ENCODE measurements around the gene MYO5B.
"Not testable (repeated sequence)": the region's sequence is repeated elsewhere in the genome, so short reads cannot be mapped to it uniquely, and the experiment has no call there.

DNA sequence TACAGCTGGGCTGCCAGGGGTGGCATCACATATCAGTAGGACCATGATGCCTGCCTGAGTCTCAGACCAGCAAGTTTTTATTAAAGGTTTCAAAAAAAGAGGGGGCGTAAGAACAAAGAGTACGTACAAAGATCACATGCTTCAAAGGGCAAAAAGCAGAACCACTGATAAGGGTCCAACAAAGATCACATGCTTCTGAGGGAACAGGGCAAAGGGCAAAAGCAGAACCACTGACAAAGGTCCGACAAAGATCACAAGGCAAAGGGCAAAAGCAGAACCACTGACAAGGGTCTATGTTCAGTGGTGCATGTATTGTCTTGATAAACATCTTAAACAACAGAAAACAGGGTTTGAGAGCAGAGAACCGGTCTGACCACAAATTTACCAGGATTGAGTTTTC lies 25.3 kb upstream of the MYO5B start:
- not testable (repeated sequence) for TF ChIP-seq POLR2A (conservative IDR thresholded peaks at IDR 0.05); BRF2 (IDR thresholded peaks at IDR 0.05; ENCODE audit: borderline replicate concordance, insufficient read depth, insufficient read length); RFX5 (IDR thresholded peaks at IDR 0.05; ENCODE audit: low read depth, low read length); BRD4 (IDR thresholded peaks at IDR 0.05); HINFP (tag; conservative IDR thresholded peaks at IDR 0.05; ENCODE audit: low read depth); USF2 (CRISPR knock-in tag; IDR thresholded peaks at IDR 0.05); FIP1L1 (IDR thresholded peaks at IDR 0.05; ENCODE audit: low read depth, low read length, poor library complexity, severe bottlenecking); MAFF (IDR thresholded peaks at IDR 0.05; ENCODE audit: low read length); EZH2 (IDR thresholded peaks at IDR 0.05; ENCODE audit: borderline replicate concordance, low read depth, low read length); ZNF695 (CRISPR knock-in tag; IDR thresholded peaks at IDR 0.05); E2F6 (IDR thresholded peaks at IDR 0.05; ENCODE audit: borderline replicate concordance in 1 of 2, extremely low read depth in 1 of 2, insufficient read depth in 1 of 2, insufficient read length in 1 of 2, low read depth in 1 of 2, low read length in 1 of 2, poor library complexity in 1 of 2, severe bottlenecking in 1 of 2); ZBTB49 (CRISPR knock-in tag; IDR thresholded peaks at IDR 0.05; ENCODE audit: borderline replicate concordance); FOXM1 (IDR thresholded peaks at IDR 0.05; ENCODE audit: low read depth); FOXM1 (CRISPR knock-in tag; IDR thresholded peaks at IDR 0.05; ENCODE audit: low read depth)
- TF ChIP-seq, protein P1, sequence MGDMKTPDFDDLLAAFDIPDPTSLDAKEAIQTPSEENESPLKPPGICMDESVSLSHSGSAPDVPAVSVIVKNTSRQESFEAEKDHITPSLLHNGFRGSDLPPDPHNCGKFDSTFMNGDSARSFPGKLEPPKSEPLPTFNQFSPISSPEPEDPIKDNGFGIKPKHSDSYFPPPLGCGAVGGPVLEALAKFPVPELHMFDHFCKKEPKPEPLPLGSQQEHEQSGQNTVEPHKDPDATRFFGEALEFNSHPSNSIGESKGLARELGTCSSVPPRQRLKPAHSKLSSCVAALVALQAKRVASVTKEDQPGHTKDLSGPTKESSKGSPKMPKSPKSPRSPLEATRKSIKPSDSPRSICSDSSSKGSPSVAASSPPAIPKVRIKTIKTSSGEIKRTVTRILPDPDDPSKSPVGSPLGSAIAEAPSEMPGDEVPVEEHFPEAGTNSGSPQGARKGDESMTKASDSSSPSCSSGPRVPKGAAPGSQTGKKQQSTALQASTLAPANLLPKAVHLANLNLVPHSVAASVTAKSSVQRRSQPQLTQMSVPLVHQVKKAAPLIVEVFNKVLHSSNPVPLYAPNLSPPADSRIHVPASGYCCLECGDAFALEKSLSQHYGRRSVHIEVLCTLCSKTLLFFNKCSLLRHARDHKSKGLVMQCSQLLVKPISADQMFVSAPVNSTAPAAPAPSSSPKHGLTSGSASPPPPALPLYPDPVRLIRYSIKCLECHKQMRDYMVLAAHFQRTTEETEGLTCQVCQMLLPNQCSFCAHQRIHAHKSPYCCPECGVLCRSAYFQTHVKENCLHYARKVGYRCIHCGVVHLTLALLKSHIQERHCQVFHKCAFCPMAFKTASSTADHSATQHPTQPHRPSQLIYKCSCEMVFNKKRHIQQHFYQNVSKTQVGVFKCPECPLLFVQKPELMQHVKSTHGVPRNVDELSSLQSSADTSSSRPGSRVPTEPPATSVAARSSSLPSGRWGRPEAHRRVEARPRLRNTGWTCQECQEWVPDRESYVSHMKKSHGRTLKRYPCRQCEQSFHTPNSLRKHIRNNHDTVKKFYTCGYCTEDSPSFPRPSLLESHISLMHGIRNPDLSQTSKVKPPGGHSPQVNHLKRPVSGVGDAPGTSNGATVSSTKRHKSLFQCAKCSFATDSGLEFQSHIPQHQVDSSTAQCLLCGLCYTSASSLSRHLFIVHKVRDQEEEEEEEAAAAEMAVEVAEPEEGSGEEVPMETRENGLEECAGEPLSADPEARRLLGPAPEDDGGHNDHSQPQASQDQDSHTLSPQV (IDR thresholded peaks at IDR 0.05): not testable (repeated sequence)
